Activated CD8-positive, alpha-beta memory T cell treated with anti-CD3 and anti-CD28 coated beads for 4 hours (primary cell): ENCODE data around the gene NFASC.

Experiments
- DNase-seq, 2 donors: peaks; one replicate each; pipeline ENCODE4 v3.0.0-alpha.2; 2020; ENCODE audit warnings: low read depth in 2 of 2

NFASC gene

DNA sequence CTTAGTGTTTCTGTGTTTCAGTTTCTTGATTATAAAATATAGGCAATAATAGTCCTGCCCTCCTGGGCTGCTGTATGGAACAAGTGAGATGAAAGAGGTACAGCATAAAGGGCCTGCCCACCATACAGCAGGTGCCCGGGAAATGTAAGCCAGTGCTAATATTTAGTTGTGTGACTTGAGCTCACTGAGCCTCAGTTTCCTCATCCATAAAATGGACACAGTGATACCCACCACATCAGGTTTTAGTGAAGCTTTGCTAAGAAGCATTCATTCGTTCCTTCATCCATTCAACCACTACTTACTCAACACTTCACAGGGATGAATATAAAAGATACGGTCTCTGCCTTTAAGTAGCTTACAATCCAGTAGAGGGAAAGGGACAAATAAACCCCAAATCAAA, 192.2 kb downstream of the NFASC start:
- DNase-seq = no peak

DNA sequence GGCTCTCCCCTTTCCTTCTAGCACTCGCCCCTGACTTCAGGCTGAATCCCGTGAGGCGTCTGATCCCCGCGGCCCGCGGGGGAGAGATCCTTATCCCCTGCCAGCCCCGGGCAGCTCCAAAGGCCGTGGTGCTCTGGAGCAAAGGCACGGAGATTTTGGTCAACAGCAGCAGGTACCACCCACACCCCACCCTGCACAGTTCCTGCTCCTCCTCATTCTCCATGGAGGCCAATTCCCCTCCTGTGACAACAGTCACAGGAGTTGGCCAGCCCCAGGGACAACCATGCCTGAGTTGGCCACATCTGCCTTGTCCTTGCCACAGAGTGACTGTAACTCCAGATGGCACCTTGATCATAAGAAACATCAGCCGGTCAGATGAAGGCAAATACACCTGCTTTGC, 193.6 kb downstream of the NFASC start:
- DNase-seq = no peak

- DNase-seq = no peak
Observed at GRCh38 chr1:205064741-205065316, 194.2 kb downstream of the NFASC start.

DNA sequence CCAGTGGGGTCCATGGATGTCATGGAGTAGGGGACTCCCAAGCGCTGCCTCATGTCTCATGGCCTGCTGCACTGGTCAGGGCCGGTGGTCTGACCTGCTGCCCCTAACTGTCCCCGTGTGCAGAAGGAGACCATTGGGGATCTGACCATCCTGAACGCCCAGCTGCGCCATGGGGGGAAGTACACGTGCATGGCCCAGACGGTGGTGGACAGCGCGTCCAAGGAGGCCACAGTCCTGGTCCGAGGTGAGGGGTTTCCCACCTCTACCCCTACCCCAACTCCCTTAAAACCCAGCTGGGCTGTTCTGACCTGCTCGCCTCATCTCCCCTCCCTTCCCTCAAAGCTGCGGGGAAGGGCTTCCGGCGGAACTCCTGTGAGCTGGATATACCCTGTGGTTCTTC, 195.0 kb downstream of the NFASC start:
- DNase-seq = no peak

- DNase-seq = no peak
Observed at GRCh38 chr1:205066141-205066818, 195.6 kb downstream of the NFASC start.

DNA sequence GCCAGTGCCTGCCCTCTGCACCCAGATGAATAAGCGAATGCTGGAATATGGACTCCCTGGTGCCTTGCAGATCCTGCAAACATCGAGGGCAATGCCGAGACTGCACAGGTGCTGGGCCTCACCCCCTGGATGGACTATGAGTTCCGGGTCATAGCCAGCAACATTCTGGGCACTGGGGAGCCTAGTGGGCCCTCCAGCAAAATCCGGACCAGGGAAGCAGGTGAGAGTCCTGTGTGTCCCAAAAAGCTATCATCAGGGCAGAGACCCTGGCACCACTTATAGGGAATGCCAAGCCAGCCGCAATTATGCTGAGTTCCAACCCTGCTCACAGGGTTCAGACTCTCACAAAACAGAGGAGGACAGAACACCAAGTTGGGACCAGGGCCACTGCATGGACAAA, 196.4 kb downstream of the NFASC start:
- no peak for DNase-seq

GRCh38 chr1:205068001-205068400, 197.3 kb downstream of the NFASC start:
- no peak for DNase-seq

DNA sequence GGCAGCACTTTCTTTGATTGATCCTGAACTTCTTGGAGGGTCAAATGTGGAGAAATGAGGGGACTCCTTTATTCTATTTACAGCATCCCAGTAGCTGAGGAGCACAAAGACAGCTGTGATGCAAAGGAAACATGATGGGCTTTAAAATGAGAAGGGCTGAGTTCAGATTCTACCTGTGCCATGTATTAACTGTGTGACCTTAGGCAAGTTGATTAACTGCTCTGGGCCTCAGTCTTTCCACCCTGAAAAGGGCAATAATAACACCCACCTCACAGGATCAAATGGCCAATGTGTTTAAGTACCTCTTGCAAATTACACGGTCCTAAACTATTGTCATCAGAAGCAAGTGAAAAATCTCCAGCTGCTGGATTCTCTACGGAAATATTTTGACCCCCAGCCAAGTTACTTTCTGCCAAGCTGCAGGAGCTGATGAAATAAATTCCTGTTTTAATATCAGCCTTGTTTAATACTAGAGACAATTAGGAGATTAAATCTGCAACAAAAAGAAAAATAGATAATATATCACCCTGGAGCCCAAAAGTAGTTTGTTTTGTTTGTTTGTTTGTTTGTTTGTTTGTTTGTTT, 197.9 kb downstream of the NFASC start:
- DNase-seq = no peak

GRCh38 chr1:205069371-205070125, 198.9 kb downstream of the NFASC start:
- no peak for DNase-seq

- no peak for DNase-seq
Observed at GRCh38 chr1:205071028-205071409, 200.4 kb downstream of the NFASC start.

- no peak for DNase-seq
Observed at GRCh38 chr1:205071801-205072200, 201.1 kb downstream of the NFASC start.

GRCh38 chr1:205072286-205072685, 201.6 kb downstream of the NFASC start:
- no peak for DNase-seq
